ENCODE data around the gene UTP14C. TPM values are rescaled to one million over a fixed set of nuclear protein-coding genes. Genes with fewer than 3 reads are reported as not detected.

The UTP14C gene
- total and polyA plus RNA-seq, 2 donors (not counting 1 experiment from before 2014, with no cell fraction given) = 1.9 to 14.9 TPM

DNA sequence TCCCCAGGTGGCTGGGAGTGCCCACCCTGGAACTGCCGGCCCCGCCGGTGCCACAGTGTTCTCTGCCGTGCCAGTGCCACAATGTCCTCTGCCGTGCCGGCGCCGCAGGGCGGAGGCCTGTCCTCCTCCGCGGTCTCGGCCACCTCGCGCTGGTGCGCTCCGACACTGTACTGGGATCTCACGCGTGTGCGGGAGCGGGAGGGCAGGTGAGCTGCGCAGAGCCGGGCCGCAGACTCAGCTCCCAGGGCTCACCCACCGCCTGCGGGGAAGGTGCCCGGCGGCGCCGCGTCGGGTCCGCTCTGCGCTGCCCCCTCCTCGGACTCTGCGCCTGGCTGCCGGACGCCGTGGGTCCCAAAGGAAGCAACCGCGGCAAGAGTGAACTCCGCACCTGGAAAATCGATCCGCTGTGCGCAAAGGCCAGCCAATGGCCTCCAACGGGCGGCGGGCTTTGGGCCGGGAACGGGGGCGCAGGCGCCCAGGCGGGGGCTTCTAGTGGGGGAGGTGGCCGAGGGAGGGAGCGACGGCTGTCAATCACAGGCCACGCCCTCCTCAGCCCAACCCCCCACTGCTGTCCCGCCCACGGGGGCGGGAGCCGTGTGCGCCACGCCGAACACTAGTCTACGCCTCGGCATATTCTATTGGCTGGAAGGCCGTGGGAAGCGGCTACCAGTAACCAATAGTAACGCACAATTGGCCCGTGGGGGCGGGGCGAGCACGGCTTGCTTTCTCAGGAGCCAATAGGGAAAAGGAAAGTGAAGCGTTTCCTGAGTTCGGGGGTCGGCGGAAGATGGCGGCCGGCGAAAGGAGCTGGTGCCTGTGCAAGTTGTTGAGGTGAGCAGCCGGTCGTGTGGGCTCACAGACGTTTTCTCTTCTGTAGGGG lies 12.6 kb upstream of the UTP14C start, which contains the start of gene ALG11:
TSS of gene ALG11 (plus strand) at position 767 of the 880 bp plus-strand sequence. CDS start at position 788, 21 bp downstream.
- H3K27me3 ChIP-seq (replicated peaks in 1 of 4; ENCODE audit: control extremely low read depth in 1 of 4, control insufficient read depth in 3 of 4, insufficient read depth in 4 of 4, low read length in 3 of 4) = peaks cover 0 to 22% (median 13%) of the 10 kb centered on the region in 4 experiments
- POLR2A ChIA-PET = interaction anchor here (0.7 to 0.8 kb wide), 2 partner anchors 183 to 559 kb away, joined by 3 read pairs; partner anchors contain the start of gene INTS6
- peak within 1 kb of the TSS; percentile 87 for H3K9ac ChIP-seq (ENCODE audit: low read length)
- H3K36me3 ChIP-seq (replicated peaks in 1 of 2; ENCODE audit: control extremely low read depth in 1 of 2, control insufficient read depth in 1 of 2, extremely low read depth in 1 of 2, insufficient read depth in 2 of 2, low read length in 1 of 2) = no peaks in the 10 kb centered on the region
- intact Hi-C loops (cut with micrococcal nuclease) = loop anchor here (1.0 to 2.0 kb wide), 7 partner anchors 11 to 641 kb away; partner anchors contain the start of genes CKAP2, DHRS12, NEK3 and SUGT1
- peaks cover 12 to 20% of the 10 kb centered on the region in 2 donors for H3K4me1 ChIP-seq (ENCODE audit: control insufficient read depth in 2 of 2, insufficient read depth in 2 of 2, low read length in 2 of 2)
- no peaks in the 10 kb centered on the region for H4K20me1 ChIP-seq (ENCODE audit: control insufficient read depth, insufficient read depth, low read length, poor library complexity, severe bottlenecking)
- peaks cover 19% of the 10 kb centered on the region for H3K4me1 Mint-ChIP-seq
- peak within 1 kb of the TSS; percentile 96 for H2AFZ ChIP-seq (ENCODE audit: insufficient read depth, low read depth, low read length, poor library complexity, severe bottlenecking)
- peaks cover 47% of the 10 kb centered on the region for H3K79me2 ChIP-seq (ENCODE audit: control insufficient read depth, insufficient read depth, low read length)
- DNase-seq (peak; percentile 99), ATAC-seq (ENCODE audit: low read depth) (peak; percentile 99)
- H3K9me3 Mint-ChIP-seq (ENCODE audit: insufficient read depth) = no peaks in the 10 kb centered on the region
- CTCF ChIA-PET = interaction anchor here (0.9 to 2.3 kb wide), 4 partner anchors 8 to 196 kb away, joined by 4 to 9 read pairs (median 6); no protein-coding TSS in a partner anchor
- no peaks in the 10 kb centered on the region for H3K9me3 ChIP-seq (ENCODE audit: control extremely low read depth in 1 of 3, control insufficient read depth in 2 of 3, insufficient read depth in 1 of 3, low read length in 2 of 3)
- TF ChIP-seq EZH2 (IDR thresholded peaks at IDR 0.05; ENCODE audit: borderline replicate concordance, insufficient read depth, low read depth, low read length, poor library complexity, severe bottlenecking) = no peak
- TF ChIP-seq, protein P1, sequence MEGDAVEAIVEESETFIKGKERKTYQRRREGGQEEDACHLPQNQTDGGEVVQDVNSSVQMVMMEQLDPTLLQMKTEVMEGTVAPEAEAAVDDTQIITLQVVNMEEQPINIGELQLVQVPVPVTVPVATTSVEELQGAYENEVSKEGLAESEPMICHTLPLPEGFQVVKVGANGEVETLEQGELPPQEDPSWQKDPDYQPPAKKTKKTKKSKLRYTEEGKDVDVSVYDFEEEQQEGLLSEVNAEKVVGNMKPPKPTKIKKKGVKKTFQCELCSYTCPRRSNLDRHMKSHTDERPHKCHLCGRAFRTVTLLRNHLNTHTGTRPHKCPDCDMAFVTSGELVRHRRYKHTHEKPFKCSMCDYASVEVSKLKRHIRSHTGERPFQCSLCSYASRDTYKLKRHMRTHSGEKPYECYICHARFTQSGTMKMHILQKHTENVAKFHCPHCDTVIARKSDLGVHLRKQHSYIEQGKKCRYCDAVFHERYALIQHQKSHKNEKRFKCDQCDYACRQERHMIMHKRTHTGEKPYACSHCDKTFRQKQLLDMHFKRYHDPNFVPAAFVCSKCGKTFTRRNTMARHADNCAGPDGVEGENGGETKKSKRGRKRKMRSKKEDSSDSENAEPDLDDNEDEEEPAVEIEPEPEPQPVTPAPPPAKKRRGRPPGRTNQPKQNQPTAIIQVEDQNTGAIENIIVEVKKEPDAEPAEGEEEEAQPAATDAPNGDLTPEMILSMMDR (IDR thresholded peaks at IDR 0.05) = no peak
- peak within 1 kb of the TSS; percentile 95 to 100 (median 96) for H3K4me3 ChIP-seq (ENCODE audit: control extremely low read depth in 1 of 5, extremely low read depth in 1 of 5, insufficient read depth in 1 of 5, low read depth in 2 of 5, low read length in 4 of 5)
- peak within 1 kb of the TSS; percentile 87 for H3K4me2 ChIP-seq (replicated peaks; ENCODE audit: low read depth, low read length, poor library complexity, severe bottlenecking)
- peak within 1 kb of the TSS; percentile 13 to 77 for H3K27ac ChIP-seq (ENCODE audit: low read length in 2 of 2)
- peak within 1 kb of the TSS; percentile 99 for H3K4me3 Mint-ChIP-seq
- peak within 1 kb of the TSS; percentile 90 for H3K27ac Mint-ChIP-seq
- H3K27me3 Mint-ChIP-seq = peaks cover 24% of the 10 kb centered on the region
- under 1% methylated on average over 79 of the region's 82 CpGs for WGBS (ENCODE audit: insufficient coverage)
